HG03135 (cell line): ENCODE data around the gene BSN.
"Not testable (repeated sequence)": the region's sequence is repeated elsewhere in the genome, so short reads cannot be mapped to it uniquely, and the experiment has no call there.

Experiments
- ATAC-seq: cut with Tn5 transposase; IDR thresholded peaks from one replicate; pipeline ENCODE4 v1.9.1; 2021; ENCODE audit warnings: mild to moderate bottlenecking, moderate library complexity; ENCODE audit not compliant: unreplicated experiment

BSN gene

DNA sequence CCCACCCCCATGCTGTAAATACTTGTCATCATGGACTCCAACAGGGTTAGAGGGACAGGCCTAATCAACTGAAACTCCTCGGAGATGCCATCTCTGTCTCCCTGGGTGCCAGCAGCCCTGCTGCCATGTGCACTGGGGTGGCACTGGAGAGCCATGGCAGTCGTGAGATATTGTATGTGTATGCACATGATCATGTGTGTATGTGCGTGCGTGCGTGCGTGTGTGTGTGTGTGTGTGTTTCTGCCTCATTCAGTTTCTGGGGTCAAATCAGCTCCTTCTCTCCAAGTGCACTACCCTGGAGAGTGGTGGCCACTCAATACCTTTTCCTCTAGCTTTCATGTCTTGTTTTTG, 116.6 kb downstream of the BSN start:
- ATAC-seq: no peak

DNA sequence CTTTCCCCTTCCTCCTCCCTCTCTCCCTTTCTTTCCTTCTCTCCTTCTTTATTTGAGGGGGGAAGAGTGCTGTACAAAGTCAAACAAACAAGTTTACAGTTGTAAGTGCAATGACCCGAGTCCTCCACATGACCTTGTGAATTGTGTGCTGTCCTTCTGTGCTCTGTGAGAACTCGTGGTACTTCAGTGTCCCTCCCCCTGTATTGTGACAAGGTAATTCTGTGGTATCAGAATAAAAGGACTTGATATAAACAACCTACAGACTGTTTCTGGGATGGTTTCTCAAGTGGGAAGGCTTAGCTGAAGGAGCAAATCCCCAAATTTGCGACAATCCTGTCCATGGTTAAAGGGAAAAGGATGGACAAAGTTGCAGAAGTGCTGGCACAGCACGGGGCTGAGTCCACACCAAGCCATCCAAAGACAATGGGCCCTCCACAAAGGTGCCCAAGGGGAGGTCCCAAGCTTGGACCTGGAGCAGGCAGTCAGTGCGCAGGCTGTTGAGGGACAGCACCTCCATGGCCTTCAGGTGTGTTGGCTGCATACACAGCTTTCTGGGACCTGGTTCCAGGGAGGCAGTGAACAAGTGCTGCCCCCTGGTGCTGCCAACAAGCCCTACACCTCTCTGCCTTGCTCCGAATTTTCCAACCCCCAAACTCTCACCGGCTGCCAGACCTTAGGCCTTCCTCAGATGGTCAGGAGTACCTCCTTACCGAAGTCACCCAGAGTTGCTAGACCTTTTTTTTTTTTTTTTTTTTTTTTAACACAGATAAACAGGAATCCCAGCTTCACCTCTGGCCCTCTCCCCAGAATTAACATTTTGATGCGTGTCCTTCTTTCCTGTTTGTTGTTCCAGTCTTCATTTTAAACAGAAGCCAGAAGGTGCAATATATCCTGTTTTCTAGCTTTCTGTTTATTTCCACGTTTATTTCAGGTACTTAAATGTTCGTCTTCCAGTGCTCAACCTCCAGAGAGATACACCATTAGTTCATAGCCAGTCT, 117.3 kb downstream of the BSN start:
- ATAC-seq: no peak

DNA sequence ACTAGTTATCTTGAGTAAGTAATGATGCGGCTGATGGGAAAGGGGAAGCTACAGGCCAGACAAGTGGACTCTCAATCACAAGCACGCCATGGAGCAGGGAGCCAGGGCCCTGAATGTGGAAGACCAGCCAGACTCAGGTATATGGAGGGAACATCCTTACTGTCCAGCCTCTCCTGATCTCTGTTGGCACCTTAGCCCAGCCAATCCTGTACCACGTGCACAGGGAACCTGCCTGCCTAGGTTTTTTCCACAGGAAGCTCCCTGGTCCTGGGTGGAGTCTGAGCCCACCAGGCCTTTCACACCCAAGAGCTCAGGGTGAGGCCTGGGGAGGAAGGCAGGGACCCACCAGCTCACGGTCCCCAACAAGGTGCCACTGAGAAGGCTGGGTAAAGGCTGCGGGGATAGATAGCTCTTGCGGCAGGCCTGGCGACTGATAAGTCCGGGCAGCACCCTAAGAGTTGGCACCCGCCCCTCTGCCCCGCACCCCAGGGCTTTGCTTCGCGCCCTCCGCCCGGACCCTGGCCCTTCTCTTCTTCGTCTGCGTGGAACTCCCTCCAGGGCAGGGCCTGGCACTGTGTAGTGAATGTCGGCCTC, 118.9 kb downstream of the BSN start:
- no peak for ATAC-seq

DNA sequence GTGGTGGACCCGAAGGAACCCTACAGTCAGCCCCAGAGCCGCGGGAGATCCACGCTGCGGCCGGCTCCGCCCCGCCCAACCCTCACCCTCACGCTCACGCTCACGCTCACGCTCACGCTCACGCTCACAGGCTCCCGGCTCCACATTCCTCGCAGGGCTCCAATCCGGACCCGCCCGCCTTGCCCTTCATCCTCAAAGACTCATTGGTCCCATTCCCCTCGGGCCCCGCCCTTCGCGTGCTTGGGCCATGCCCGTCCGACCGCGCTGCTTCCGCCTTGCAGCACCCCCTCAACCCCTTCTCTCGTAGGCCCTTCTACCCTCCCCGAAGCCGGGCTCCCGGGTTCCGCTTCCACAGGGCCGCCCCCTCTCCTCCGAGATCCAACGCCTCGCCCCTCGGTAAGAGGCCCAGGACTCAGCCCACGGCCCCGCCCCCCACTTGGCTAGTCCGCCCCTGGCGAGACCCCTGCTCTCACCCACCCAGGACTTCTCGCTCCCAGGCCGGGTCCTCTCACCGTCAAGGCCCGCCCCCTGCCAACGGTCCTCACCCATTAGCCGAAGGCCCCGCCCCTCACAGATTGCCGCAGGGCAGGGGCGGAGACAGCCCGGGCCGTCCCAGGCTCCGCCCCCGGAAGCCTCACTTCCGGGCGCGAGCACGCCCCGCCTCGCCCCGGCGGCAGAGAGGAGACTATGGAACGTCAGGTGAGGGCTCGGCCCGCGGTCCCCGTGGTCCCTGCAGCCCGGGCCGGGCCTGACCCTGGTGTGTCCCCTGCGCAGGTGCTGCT, 119.6 kb downstream of the BSN start, which contains the start of gene APEH:
APEH (plus strand) TSS at position 637 of the 782 bp plus-strand sequence; CDS start at position 688, 51 bp downstream.
- peak; percentile 77 for ATAC-seq

DNA sequence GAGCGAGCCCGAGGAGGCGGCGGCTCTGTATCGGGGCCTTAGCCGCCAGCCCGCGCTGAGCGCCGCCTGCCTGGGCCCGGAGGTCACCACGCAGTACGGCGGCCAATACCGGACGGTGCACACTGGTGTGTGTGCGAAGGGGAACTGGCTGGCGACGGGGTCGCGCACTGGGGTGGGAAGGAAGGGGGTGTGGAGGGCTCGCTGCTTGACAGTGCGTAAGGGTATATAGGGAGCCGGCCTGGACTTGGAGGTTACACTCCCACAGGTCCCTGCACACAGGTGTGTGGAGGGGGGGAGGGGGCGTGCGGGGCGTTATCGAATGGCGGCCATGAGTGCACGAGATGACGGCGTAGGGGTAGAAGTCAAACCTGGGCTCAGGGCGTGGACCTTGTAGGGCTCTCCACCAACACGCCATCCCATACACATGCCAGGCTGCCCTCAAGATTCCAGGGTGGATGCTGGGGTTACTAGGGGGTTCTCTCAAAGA, 120.3 kb downstream of the BSN start:
- ATAC-seq: peak; percentile 17

DNA sequence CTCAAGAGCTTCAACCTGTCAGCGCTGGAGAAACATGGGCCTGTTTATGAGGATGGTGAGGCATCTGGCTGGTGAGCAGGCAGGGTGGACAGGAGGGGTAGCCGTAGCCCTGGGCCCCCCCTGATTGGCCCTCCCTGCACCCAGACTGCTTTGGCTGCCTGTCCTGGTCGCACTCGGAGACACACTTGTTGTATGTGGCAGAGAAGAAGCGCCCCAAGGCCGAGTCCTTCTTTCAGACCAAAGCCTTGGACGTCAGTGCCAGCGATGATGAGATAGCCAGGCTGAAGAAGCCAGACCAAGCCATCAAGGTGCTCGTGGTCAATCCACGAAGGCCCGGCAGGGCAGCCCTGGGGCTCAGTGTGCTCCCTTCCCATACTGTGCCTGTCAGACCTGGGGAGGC, 121.6 kb downstream of the BSN start:
- no peak for ATAC-seq

DNA sequence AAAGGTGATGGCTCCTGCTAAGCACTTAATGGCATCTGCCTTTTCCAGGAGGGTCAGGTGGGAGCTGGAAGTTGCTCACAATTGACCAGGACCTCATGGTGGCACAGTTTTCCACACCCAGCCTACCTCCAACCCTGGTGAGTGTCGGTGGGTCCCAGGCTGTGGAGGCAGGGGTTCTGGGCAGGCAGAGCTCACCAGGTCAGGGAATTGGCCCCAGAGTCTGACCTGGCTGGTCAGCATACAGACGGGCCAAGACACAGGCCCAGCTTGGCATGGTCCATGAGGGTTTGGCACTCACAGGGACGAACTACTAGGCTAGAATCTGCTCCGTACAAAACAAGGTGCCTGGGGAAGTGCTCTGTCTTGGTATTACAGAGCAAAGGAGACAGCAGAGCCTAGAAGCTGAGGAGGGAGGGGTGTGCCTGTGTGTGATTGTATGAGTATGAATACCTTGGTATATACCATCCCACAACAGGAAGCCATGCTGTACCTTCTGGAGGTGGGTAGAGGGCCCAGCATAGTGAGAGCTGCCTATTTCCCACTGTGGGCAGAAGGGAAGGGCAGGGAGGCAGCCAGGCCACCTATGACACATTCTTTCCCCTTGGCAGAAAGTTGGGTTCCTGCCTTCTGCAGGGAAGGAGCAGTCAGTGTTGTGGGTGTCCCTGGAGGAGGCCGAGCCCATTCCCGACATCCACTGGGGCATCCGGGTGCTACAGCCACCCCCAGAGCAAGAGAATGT, 126.4 kb downstream of the BSN start:
- ATAC-seq: no peak

DNA sequence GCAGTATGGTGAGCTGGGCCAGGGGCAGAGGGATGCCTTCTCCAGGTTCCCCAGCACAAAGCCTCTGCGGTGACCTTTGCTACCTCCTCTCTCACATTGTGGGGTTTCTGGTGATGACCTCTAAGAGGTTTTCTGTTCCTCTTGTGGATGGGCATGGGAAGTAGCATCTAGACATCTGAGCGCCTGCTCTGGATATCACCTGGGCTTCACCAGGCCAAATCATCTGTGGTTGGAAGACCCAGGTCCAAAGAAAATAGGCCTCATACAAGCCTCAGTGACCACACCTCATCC, 126.9 kb downstream of the BSN start:
- no peak for ATAC-seq

DNA sequence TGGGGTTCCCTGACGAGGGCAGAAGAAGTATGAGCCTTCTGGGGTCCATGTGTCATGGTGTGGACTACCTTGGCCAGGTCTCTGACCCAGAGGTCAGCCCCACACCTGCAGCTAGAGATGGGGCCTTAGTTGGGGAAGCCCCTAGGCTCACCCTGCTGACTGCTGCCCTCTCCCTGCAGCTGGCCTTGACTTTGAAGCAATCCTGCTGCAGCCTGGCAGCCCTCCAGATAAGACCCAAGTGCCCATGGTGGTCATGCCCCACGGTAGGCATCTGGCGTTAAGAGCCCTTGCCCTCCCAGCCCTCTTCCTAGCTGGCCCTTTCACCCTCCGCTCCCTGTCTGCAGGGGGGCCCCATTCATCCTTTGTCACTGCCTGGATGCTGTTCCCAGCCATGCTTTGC, 127.3 kb downstream of the BSN start:
- ATAC-seq: no peak

DNA sequence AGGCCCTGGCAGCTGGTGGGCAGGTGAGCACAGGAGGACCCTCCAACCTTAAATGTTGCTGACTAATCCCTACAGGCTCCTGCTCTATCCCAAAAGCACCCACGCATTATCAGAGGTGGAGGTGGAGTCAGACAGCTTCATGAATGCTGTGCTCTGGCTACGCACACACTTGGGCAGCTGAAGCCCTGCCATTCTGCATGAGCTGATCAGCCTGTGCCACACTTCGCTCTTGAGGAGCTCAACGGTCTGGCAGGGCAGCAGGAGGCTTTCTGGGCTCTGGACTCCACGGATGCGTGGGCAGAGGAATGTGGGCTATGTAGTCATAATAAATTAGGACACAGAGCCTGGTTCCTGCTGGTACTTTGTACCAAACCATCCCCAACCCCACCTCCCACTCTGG, 128.9 kb downstream of the BSN start:
- no peak for ATAC-seq

DNA sequence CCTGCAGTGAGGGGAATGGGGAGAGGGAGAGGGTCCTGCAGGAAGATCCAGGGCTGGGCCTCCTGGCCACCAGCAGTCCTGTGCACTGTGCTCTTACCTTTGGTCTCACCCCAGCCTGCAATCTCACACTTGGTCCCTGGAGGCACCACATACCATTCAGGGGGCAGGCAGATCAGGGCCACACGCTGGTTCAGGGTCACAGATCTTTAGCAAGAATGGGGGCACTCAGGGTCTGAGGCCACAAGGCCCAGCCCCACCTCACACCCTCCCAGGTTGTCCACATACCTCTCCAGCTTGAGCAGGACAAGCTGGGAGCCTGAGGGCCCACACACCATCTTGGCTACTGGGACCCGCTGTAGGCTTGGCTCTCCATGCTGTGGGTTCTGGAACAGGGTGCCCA, 130.2 kb downstream of the BSN start:
- not testable (repeated sequence) for ATAC-seq

DNA sequence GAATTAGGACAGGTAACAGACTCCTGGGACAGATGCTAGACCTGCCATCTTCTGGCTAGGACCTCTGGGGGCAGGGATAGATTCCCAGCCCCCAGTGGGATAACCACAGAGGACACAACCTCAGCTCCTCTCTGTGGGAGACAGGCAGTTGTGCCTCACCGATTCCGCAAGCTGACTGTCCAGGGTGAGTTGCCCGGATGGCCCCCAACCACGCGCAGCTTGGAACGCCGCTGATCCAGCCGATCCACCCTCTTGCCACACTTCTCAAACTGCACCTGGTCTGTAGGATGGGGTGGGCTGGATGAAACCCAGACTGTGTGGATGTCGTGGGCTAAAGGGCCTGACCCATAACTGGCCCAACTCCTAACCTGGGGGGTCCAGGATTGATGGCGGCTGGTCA, 130.8 kb downstream of the BSN start:
- not testable (repeated sequence) for ATAC-seq

DNA sequence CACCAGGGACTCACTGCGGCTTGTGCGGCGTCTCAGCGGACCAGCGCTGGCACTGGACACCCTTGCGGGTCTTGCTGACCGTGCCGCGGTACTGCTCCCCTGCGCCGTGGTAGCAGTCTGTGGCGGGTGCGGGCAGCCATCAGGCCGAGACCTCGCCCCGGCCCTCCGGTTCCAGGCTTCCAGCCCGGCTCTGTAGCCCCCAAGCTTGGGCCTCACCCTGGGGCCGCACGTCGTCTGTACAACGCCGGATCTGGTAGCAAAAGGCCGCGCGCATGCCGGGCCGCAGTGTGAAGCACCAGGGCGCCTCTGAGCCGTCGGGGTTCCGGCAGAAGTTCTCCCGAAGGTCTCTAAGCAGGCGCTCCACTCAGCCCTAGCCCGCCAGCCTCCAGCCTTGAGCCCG, 131.6 kb downstream of the BSN start:
- ATAC-seq: not testable (repeated sequence)

DNA sequence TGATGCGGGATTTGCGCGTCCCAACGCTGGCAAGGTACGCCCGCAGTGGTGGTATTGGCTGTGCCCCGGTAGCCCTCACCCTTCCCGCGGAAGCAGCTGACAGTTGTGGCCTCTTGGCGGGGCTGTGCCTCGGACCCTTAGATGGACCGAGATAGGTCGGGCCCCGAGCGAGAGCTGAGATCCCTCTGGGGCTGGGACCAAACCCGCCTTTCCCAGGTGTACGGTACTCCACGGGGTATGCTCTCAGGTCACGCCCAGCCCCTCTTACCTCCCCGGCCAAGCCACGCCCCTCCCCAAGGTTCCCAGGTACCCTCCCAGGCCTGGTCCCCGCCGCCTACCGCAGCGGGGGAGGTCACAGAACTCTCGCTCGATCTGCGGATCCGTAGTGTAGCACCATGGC, 132.1 kb downstream of the BSN start:
- ATAC-seq: not testable (repeated sequence)

DNA sequence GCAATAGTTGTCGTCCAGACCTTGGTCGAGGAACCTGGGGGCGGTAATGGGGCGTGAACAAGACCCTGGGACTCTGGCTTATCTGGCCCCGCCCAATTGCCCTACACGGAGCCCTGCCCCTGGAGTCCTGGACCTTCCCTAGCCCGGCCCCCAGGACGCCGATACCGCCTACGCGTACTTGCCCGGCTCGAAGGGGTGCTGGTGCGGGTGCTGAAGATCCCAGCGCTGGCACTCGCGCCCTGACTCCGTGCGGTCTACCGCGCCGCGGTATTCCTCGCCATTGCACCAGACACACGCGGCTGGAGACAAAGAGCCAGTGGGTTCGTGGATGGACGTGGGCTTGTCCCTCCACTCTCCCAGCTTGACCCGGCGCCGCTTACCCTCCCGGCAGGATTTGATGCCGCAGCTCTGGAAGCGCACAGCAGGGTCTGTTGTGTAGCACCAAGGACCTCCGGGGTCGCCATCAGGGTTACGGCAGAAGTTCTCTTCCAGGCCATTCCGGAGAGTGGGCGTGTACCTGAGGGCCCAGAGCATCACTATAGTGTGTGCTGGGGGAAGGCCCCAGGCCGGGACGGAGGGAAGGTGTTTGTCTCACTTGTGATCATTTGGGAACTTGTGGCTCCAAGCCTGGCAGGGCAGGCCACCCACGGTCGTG, 132.6 kb downstream of the BSN start:
- ATAC-seq: not testable (repeated sequence)

DNA sequence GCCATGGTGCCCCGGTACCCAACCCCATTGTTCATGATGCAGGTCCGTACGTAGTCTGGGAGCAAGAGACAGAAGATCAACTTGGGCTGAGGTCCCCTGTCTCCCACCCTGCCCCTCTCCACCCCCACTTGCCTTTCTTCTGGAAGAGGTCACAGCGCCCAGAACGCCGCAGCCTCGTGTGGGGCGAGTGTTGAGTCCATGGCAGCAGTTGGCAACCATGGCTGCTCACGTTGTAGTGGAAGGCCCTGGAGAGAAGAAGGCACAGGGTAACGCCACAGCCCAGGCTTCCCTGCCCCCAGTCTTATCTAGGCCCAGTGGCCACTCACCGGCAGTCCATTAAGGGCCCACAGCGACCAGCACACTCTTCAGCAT, 133.1 kb downstream of the BSN start:
- not testable (repeated sequence) for ATAC-seq

DNA sequence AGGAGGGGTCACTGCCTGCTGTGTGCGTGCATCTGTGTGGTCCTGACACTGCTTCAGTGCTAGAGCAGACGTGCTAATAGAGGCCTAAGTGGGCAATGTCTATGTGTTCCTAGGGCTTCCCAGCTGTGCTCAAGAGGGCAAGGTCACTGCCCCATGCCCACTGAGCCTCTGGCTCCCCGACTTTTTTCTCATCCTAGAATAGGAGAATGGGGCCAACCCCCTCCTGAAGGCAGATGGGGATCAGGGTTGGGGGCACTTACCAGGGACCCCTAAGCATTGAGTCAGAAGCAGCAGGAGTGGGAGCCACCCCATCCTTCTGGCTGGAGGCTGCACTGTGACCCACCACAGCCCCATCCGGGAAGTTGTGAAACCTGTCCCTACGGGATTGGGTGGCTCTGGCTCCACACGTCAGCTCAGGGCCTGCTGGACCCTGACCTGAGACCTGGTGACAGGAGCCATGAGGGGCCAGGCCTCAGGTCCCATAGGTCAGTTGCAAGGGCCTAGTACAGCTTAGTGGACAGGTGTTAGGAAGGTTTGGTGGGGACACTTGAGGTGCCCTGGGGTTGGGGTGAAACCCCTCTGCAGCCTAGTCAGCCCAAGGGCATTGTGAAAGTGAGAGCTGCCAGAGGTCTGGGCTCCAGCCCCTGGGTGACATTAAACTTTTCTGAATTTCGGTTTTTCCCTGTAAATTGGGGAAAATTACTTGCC, 134.2 kb downstream of the BSN start:
- not testable (repeated sequence) for ATAC-seq

DNA sequence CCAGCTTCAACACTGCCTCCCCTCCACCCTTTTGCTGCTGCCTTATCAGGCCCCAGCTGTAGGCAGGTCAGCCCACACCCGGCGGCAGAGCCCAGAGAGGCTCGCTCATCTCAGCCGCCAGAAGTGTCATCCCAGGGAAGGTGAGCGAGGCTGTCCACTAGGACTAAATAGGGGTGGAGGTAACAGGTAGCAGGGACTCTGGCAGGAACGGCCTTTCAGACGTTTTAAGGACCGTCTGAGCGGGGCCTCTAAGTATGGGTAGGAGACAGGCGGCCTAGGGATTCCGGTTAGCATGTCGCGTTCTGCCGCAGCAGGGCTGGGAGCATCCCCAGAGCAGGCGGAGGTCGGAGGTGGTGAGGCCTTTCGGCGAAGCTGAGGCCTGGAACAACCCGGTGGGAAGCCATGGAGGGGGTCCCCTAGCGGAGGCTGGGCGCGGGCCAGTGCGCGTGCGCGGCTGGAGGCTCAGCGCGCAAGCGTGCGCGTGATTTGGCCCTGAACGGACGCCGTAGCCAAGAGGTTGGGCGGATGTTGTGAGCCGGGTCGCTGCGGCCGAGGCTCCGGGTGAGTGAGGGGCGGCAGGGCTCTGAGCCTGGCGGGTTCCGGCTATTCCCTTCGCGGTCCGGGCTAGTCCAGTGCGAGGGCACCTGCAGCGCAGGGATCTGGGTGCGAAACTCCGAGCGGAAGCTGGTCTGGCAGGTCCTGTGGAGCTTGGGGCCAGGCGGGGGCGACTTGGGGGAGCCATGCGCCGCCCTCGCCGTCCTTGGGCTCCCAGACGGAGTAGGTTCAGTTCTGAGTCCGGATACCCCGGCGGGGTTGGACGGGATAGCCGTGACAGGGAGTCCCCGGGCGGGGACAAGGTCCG, 135.0 kb downstream of the BSN start, which contains the start of the genes MST1 and RNF123:
MST1 (minus strand) TSS at position 429 of the 862 bp plus-strand sequence. CDS start 783 bp downstream, outside the sequence.
RNF123 (plus strand) TSS at position 512 of the 862 bp plus-strand sequence. CDS start 1,609 bp downstream, outside the sequence.
- ATAC-seq: peak; percentile 68
